ENCODE results near the gene AXL. TPM values are rescaled to one million over a fixed set of nuclear protein-coding genes. Genes with fewer than 3 reads are reported as not detected.

AXL gene
- total RNA-seq, 1 donor: 368 TPM

DNA sequence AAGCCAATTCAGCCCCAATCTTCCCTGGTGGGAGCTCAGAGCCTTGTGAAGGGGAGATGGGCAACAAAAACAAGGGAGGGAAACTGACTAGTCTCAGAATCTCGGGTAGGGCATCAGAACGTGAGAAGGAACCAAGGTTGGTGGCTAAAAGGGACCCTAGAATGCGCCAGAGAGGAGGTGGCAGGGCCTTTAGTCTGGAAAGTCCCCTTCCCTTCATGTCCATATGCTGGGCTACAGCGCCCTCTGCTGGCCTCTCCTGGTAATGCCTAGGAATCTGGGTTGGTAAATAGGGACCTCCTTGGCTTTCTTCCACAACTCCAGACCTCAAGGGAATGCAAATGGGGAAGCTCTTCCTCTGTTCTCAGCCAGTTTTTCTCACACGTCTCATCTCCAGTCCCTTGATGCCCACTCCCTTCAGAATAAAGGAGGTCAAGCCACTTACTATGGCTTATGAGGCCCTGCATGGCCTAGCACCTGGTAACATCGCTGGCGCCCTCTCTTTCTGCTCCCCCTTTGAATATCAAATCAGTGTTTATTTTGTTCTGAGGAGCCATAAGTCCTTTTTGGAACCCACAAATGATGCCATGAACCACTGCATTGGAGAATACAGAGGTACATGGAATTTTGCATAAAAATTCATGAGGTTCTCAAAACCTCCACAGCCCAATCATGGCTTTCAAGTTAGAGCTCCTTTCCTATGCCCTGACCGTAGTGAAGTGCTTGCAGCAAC, 89.6 kb downstream of the AXL start:
- DNase-seq (ENCODE audit: insufficient read length, low spot score, missing footprints): peak; percentile 94
- Histone ChIP-seq H3K27ac (ENCODE audit: low read depth, low read length) (peak overlapping the region; percentile 96), H3K4me1 (ENCODE audit: insufficient read depth, low read length) (peaks cover 26% of the 10 kb centered on the region), H2AFZ (ENCODE audit: low read length) (no peak overlapping the region), H3K9me3 (ENCODE audit: low read depth, low read length) (no peaks in the 10 kb centered on the region), H4K20me1 (ENCODE audit: insufficient read depth, low read length) (peaks cover 14% of the 10 kb centered on the region), H3K4me2 (ENCODE audit: insufficient read depth, low read length) (peak overlapping the region; percentile 99), H3K36me3 (ENCODE audit: insufficient read depth, low read length) (peaks cover 62% of the 10 kb centered on the region), H3K79me2 (ENCODE audit: insufficient read depth, low read length) (peaks cover 28% of the 10 kb centered on the region), H3K27me3 (ENCODE audit: insufficient read depth, low read length) (no peaks in the 10 kb centered on the region), H3K4me3 (ENCODE audit: insufficient read depth, low read length) (peak overlapping the region; percentile 81)
- peak; percentile 99 for TF ChIP-seq CTCF (IDR thresholded peaks at IDR 0.05; ENCODE audit: extremely low read depth, low read depth, low read length)

- no peak for DNase-seq (ENCODE audit: insufficient read length, low spot score, missing footprints)
- H3K4me3 ChIP-seq (ENCODE audit: insufficient read depth, low read length): peak overlapping the region; percentile 81
- H2AFZ ChIP-seq (ENCODE audit: low read length): peak overlapping the region; percentile 84
- TF ChIP-seq CTCF (IDR thresholded peaks at IDR 0.05; ENCODE audit: extremely low read depth, low read depth, low read length): no peak
- peaks cover 13% of the 10 kb centered on the region for H4K20me1 ChIP-seq (ENCODE audit: insufficient read depth, low read length)
- peaks cover 35% of the 10 kb centered on the region for H3K79me2 ChIP-seq (ENCODE audit: insufficient read depth, low read length)
- peak overlapping the region; percentile 96 for H3K27ac ChIP-seq (ENCODE audit: low read depth, low read length)
- no peaks in the 10 kb centered on the region for H3K27me3 ChIP-seq (ENCODE audit: insufficient read depth, low read length)
- H3K4me2 ChIP-seq (ENCODE audit: insufficient read depth, low read length): peak overlapping the region; percentile 99
- peaks cover 59% of the 10 kb centered on the region for H3K36me3 ChIP-seq (ENCODE audit: insufficient read depth, low read length)
- H3K4me1 ChIP-seq (ENCODE audit: insufficient read depth, low read length): peaks cover 26% of the 10 kb centered on the region
- H3K9me3 ChIP-seq (ENCODE audit: low read depth, low read length): no peaks in the 10 kb centered on the region
Measured at GRCh38 chr19:41309180-41310032, 90.4 kb downstream of the AXL start.

- peaks cover 38% of the 10 kb centered on the region for H3K79me2 ChIP-seq (ENCODE audit: insufficient read depth, low read length)
- peaks cover 26% of the 10 kb centered on the region for H3K4me1 ChIP-seq (ENCODE audit: insufficient read depth, low read length)
- no peak for TF ChIP-seq CTCF (IDR thresholded peaks at IDR 0.05; ENCODE audit: extremely low read depth, low read depth, low read length)
- H3K27me3 ChIP-seq (ENCODE audit: insufficient read depth, low read length): no peaks in the 10 kb centered on the region
- H4K20me1 ChIP-seq (ENCODE audit: insufficient read depth, low read length): peaks cover 7% of the 10 kb centered on the region
- no peaks in the 10 kb centered on the region for H3K9me3 ChIP-seq (ENCODE audit: low read depth, low read length)
- peak within 1 kb of the TSS; percentile 84 for H2AFZ ChIP-seq (ENCODE audit: low read length)
- peak within 1 kb of the TSS; percentile 96 for H3K27ac ChIP-seq (ENCODE audit: low read depth, low read length)
- peak within 1 kb of the TSS; percentile 81 for H3K4me3 ChIP-seq (ENCODE audit: insufficient read depth, low read length)
- DNase-seq (ENCODE audit: insufficient read length, low spot score, missing footprints): peak; percentile 97
- H3K4me2 ChIP-seq (ENCODE audit: insufficient read depth, low read length): peak within 1 kb of the TSS; percentile 99
- peaks cover 54% of the 10 kb centered on the region for H3K36me3 ChIP-seq (ENCODE audit: insufficient read depth, low read length)
Measured at GRCh38 chr19:41310033-41310831, 91.2 kb downstream of the AXL start, which contains the start of gene CCDC97. CCDC97 (plus strand) TSS chr19:41310172; CDS start chr19:41310311, 139 bp downstream.
